ENCODE measurements around the gene STIM1. TPM values are rescaled to one million over a fixed set of nuclear protein-coding genes. Genes with fewer than 3 reads are reported as not detected.

The STIM1 gene
- total RNA-seq, 1 experiment from 2014 or later = 15.2 TPM

DNA sequence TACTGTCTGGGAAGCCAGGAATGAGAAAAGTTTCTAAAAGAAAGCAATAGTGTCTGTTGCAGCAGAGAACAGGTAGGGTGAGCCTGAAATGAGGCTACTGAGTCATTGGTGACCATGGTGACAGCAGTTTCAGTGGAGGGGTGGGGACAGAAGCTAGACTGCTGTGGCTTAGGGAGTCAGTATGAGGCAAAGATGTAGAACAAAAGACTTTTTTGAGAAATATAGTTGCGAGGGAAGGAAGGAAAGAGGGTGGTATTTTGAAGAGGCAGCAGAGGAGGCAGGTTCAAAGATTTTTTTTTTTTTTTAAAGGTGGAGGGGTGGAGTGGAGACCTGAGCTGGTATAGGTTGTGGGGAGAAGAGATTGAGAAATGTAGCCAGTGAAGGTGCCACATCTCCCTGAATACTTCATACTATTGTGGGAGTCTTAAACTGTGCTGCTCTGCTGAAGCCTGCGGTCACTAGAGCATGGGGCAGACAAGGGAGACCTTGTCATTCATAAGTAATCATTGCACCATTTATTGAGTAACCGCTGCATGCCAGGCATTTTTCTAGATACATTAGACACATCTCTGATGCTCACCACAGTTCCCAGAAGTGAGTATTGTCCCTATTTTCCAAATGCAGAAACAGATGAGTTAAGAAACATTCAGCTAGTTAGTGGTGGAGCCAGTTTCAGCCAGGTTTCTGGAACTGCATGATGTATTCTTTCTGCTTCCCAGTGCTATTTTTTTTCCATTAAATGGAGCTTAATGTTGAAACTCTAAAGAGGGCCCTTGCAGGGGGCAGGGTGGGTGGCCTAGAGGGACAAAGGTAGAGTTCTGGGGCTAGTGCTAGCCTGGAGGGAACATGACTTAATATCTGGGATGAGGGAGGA, 49.9 kb downstream of the STIM1 start:
- DNase-seq = no peak
- WGBS (ENCODE audit: extremely low coverage, insufficient read length, low lambda C conversion rate) = 100% methylated on average over 1 of the region's 3 CpGs

More for the DNA sequence above, 49.9 kb downstream of the STIM1 start:
- peaks cover 0 to 3% (median 0%) of the 10 kb centered on the region in 3 experiments; a peak in 3 of 7 replicates for H3K36me3 Mint-ChIP-seq (ENCODE audit: insufficient read depth in 1 of 3, low read depth in 3 of 3)
- H3K4me1 Mint-ChIP-seq = peaks cover 16% of the 10 kb centered on the region in 2 experiments
- Histone ChIP-seq H2AFZ (ENCODE audit: low read length) (no peak overlapping the region), H4K5ac (ENCODE audit: insufficient read length, low read depth, low read length) (no peak overlapping the region), H3K4me2 (ENCODE audit: insufficient read depth, insufficient read length, low read length) (no peak overlapping the region), H3K23me2 (ENCODE audit: insufficient read length, low read depth, low read length, poor library complexity, severe bottlenecking) (no peaks in the 10 kb centered on the region), H4K8ac (replicated peaks; ENCODE audit: insufficient read length, low read depth, low read length) (no peak overlapping the region), H3K23ac (ENCODE audit: insufficient read length, low read depth, low read length) (no peak overlapping the region), H2BK120ac (ENCODE audit: low read depth, low read length, poor library complexity, severe bottlenecking) (no peak overlapping the region), H3K79me1 (ENCODE audit: insufficient read depth, low read depth, low read length, poor library complexity, severe bottlenecking) (no peaks in the 10 kb centered on the region), H2BK15ac (ENCODE audit: low read depth, low read length) (no peak overlapping the region), H2BK20ac (ENCODE audit: low read depth, low read length, poor library complexity, severe bottlenecking) (no peak overlapping the region), H4K20me1 (ENCODE audit: control insufficient read depth, insufficient read depth, insufficient read length) (no peaks in the 10 kb centered on the region), H3T11ph (ENCODE audit: low read length) (no peak overlapping the region), H3K9ac (ENCODE audit: extremely low read depth, insufficient read length, low read length) (no peak overlapping the region), H2AK5ac (ENCODE audit: insufficient read length, low read length) (no peak overlapping the region), H3K79me2 (ENCODE audit: insufficient read depth, low read length) (no peaks in the 10 kb centered on the region), H3K14ac (ENCODE audit: insufficient read depth, low read length) (no peak overlapping the region), H3K27ac (ENCODE audit: insufficient read length, low read depth, low read length) (no peak overlapping the region), H3K9me3 (ENCODE audit: control insufficient read depth, low read depth, low read length) (no peaks in the 10 kb centered on the region), H3K4ac (ENCODE audit: low read depth, low read length) (no peak overlapping the region), H3K18ac (ENCODE audit: insufficient read length, low read depth, low read length) (no peak overlapping the region), H2BK12ac (ENCODE audit: insufficient read length, low read depth, low read length) (no peak overlapping the region), H3K27me3 (ENCODE audit: insufficient read depth, low read length) (no peaks in the 10 kb centered on the region), H2BK5ac (ENCODE audit: insufficient read length, low read length) (no peak overlapping the region), H3K56ac (ENCODE audit: insufficient read length, low read depth, low read length) (no peak overlapping the region), H3K4me1 (ENCODE audit: insufficient read depth, low read length) (no peaks in the 10 kb centered on the region), H4K91ac (ENCODE audit: insufficient read length, low read depth, low read length) (no peak overlapping the region)
- H3K27me3 Mint-ChIP-seq (ENCODE audit: low read depth) = no peaks in the 10 kb centered on the region
- peak overlapping the region in 1 of 3 experiments; percentile 59; a peak in 2 of 7 replicates for H3K27ac Mint-ChIP-seq
- TF ChIP-seq, protein P1, sequence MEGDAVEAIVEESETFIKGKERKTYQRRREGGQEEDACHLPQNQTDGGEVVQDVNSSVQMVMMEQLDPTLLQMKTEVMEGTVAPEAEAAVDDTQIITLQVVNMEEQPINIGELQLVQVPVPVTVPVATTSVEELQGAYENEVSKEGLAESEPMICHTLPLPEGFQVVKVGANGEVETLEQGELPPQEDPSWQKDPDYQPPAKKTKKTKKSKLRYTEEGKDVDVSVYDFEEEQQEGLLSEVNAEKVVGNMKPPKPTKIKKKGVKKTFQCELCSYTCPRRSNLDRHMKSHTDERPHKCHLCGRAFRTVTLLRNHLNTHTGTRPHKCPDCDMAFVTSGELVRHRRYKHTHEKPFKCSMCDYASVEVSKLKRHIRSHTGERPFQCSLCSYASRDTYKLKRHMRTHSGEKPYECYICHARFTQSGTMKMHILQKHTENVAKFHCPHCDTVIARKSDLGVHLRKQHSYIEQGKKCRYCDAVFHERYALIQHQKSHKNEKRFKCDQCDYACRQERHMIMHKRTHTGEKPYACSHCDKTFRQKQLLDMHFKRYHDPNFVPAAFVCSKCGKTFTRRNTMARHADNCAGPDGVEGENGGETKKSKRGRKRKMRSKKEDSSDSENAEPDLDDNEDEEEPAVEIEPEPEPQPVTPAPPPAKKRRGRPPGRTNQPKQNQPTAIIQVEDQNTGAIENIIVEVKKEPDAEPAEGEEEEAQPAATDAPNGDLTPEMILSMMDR (conservative IDR thresholded peaks at IDR 0.05) = no peak
- peaks cover 3 to 7% of the 10 kb centered on the region in 2 experiments; a peak in 4 of 5 replicates for H3K9me3 Mint-ChIP-seq
- H3K4me3 Mint-ChIP-seq = no peak overlapping the region

Data from H9 (cell line).